HG03135 (cell line): ENCODE data around the gene NTRK3.
"Not testable (repeated sequence)": the region's sequence is repeated elsewhere in the genome, so short reads cannot be mapped to it uniquely, and the experiment has no call there.

Source experiments
- ATAC-seq: cut with Tn5 transposase; IDR thresholded peaks from one replicate; pipeline ENCODE4 v1.9.1; 2021; ENCODE audit warnings: mild to moderate bottlenecking, moderate library complexity; ENCODE audit not compliant: unreplicated experiment

The NTRK3 gene

GRCh38 chr15:88038261-88038660, 218.3 kb downstream of the NTRK3 start:
- ATAC-seq, result no peak

- ATAC-seq, result no peak
These were observed 220.2 kb downstream of the NTRK3 start for GRCh38 chr15:88036154-88036839.

- no peak for ATAC-seq
These were observed 221.2 kb downstream of the NTRK3 start for GRCh38 chr15:88035381-88035780.

- ATAC-seq, result not testable (repeated sequence)
These were observed 223.1 kb downstream of the NTRK3 start for GRCh38 chr15:88033421-88033820.

- ATAC-seq, result no peak
These were observed 223.8 kb downstream of the NTRK3 start for GRCh38 chr15:88032787-88033186.

GRCh38 chr15:88031461-88031860, 225.1 kb downstream of the NTRK3 start:
- no peak for ATAC-seq

- ATAC-seq, result no peak
These were observed 226.8 kb downstream of the NTRK3 start for GRCh38 chr15:88029696-88030095.

GRCh38 chr15:88028024-88028423, 228.5 kb downstream of the NTRK3 start:
- no peak for ATAC-seq

GRCh38 chr15:88023914-88024313, 232.6 kb downstream of the NTRK3 start:
- ATAC-seq, result no peak

GRCh38 chr15:88022716-88023115, 233.8 kb downstream of the NTRK3 start:
- ATAC-seq, result no peak

GRCh38 chr15:88021601-88022000, 234.9 kb downstream of the NTRK3 start:
- ATAC-seq, result no peak

- ATAC-seq, result no peak
These were observed 235.7 kb downstream of the NTRK3 start for GRCh38 chr15:88020806-88021205.

- ATAC-seq, result no peak
These were observed 236.9 kb downstream of the NTRK3 start for GRCh38 chr15:88019656-88020055.

- ATAC-seq, result no peak
These were observed 237.5 kb downstream of the NTRK3 start for GRCh38 chr15:88018869-88019641.

- no peak for ATAC-seq
These were observed 238.8 kb downstream of the NTRK3 start for GRCh38 chr15:88017753-88018152.

- no peak for ATAC-seq
These were observed 240.1 kb downstream of the NTRK3 start for GRCh38 chr15:88016406-88016805.

- no peak for ATAC-seq
These were observed 241.2 kb downstream of the NTRK3 start for GRCh38 chr15:88015228-88015860.

- no peak for ATAC-seq
These were observed 241.9 kb downstream of the NTRK3 start for GRCh38 chr15:88014454-88015160.

- ATAC-seq, result no peak
These were observed 243.4 kb downstream of the NTRK3 start for GRCh38 chr15:88013111-88013510.

GRCh38 chr15:88012688-88013087, 243.9 kb downstream of the NTRK3 start:
- no peak for ATAC-seq

- ATAC-seq, result no peak
These were observed 244.3 kb downstream of the NTRK3 start for GRCh38 chr15:88012233-88012632.
